K562 (cell line): Measurements from ENCODE around the gene GPR137C. TPM values are rescaled to one million over a fixed set of nuclear protein-coding genes. Genes with fewer than 3 reads are reported as not detected.

Experiments
- ASH1L ChIP-seq: fragments of 450-650 bp; IDR thresholded peaks from 2 replicates; pipeline ENCODE4 v1.6.1; 2018; ENCODE audit warnings: borderline replicate concordance, mild to moderate bottlenecking, low read depth; ENCODE audit not compliant: partially characterized antibody
- BCL6 ChIP-seq: fragments of 250-450 bp; sonication (Bioruptor Pico); IDR thresholded peaks from 2 replicates; pipeline ENCODE4 v1.4.0; 2020
- FUS ChIP-seq: fragments of 200-400 bp; formaldehyde crosslinking; optimal IDR thresholded peaks from 2 replicates; pipeline ENCODE3; 2017; ENCODE audit warnings: low read depth, low read length
- MAX ChIP-seq: sonication (generic); formaldehyde crosslinking; IDR thresholded peaks from 2 replicates; pipeline ENCODE4 v1.9.0; 2022; ENCODE audit warnings: mild to moderate bottlenecking, missing genetic modification reagents
- NR0B1 ChIP-seq: fragments of 450-650 bp; IDR thresholded peaks from one replicate; pipeline ENCODE4 v1.6.1; 2018; ENCODE audit warnings: mild to moderate bottlenecking, moderate library complexity; ENCODE audit not compliant: partially characterized antibody
- NR2F6 ChIP-seq: fragments of 450-650 bp; formaldehyde crosslinking; IDR thresholded peaks from 2 replicates; pipeline ENCODE4 v1.4.0; 2020; ENCODE audit warnings: mild to moderate bottlenecking
- RFX5 ChIP-seq: IDR thresholded peaks from 2 replicates; pipeline ENCODE4 v1.6.1; 2011; ENCODE audit warnings: low read depth, mild to moderate bottlenecking, improper control_type of control experiment, low read length
- SLC30A9 ChIP-seq: fragments of 250-450 bp; sonication (Bioruptor Pico); IDR thresholded peaks from 2 replicates; pipeline ENCODE4 v1.8.0; 2022; ENCODE audit warnings: mild to moderate bottlenecking, moderate library complexity
- STAT6 ChIP-seq: sonication (generic); formaldehyde crosslinking; IDR thresholded peaks from 2 replicates; pipeline ENCODE4 v1.8.1; 2023; ENCODE audit warnings: mild to moderate bottlenecking, missing genetic modification reagents
- TSHZ1 ChIP-seq: fragments of 250-450 bp; sonication (Bioruptor Pico); IDR thresholded peaks from 2 replicates; pipeline ENCODE4 v1.4.0; 2020; ENCODE audit warnings: mild to moderate bottlenecking, moderate library complexity
- ZNF146 ChIP-seq: IDR thresholded peaks from one replicate; pipeline ENCODE4 v1.6.1; 2018; ENCODE audit warnings: missing compliant biosample characterization; ENCODE audit not compliant: unreplicated experiment
- ZNF224 ChIP-seq: sonication (generic); formaldehyde crosslinking; IDR thresholded peaks from 2 replicates; pipeline ENCODE4 v1.8.0; 2022; ENCODE audit warnings: mild to moderate bottlenecking, missing genetic modification reagents
- ZNF395 ChIP-seq: fragments of 200-800 bp; sonication (Bioruptor generic); IDR thresholded peaks from 2 replicates; pipeline ENCODE4 v1.6.1; 2017; ENCODE audit warnings: missing genetic modification characterization, missing compliant biosample characterization
- polyA plus RNA-seq, 8 experiments: library from polyadenylated mRNA; depleted of rRNA in 4 of 8; stranded (reverse) in 5 of 8; unstranded in 3 of 8; fragments of >200 nt; fragmentation: Nextera tagmentation in 2 of 8; fragmentation: Illumina TruSeq in 1 of 8; extraction: Ambion mirVana in 2 of 8; extraction: Trizol in 1 of 8; gene quantifications; 2 replicates each; pipeline versions ENCODE4 v1.2.1 to v1.2.3, GENCODE V29; 2011 to 2014; ENCODE audit warnings: inconsistent platforms in 1 of 8, missing spikeins in 1 of 8
- total RNA-seq, 7 experiments: library from RNA; depleted of rRNA in 6 of 7; stranded (reverse); fragments of >200 nt in 6 of 7; fragmentation: Illumina TruSeq in 2 of 7; extraction: Trizol in 2 of 7; gene quantifications; 2 replicates each; pipeline versions ENCODE4 v1.2.1 to v1.2.3, GENCODE V29; 2011 to 2021; ENCODE audit warnings: low replicate concordance in 1 of 7

The GPR137C gene
- total and polyA plus RNA-seq, 9 of the 15 experiments (the other 6 are each of a cell fraction or from before 2014, with no cell fraction given): 0.03 to 0.31 (median 0.06) TPM; not detected in 4

- TF ChIP-seq TSHZ1: no peak
- TF ChIP-seq RFX5: no peak
- no peak for TF ChIP-seq STAT6 (CRISPR knock-in tag)
- peak; percentile 66 for TF ChIP-seq MAX
- no peak for TF ChIP-seq NR2F6
- TF ChIP-seq ASH1L: peak; percentile 88
- no peak for TF ChIP-seq ZNF395 (CRISPR knock-in tag)
- no peak for TF ChIP-seq ZNF146 (CRISPR knock-in tag)
- no peak for TF ChIP-seq BCL6 (CRISPR knock-in tag)
- no peak for TF ChIP-seq FUS
- no peak for TF ChIP-seq NR0B1
- TF ChIP-seq SLC30A9 (CRISPR knock-in tag): no peak
- no peak for TF ChIP-seq ZNF224 (CRISPR knock-in tag)
These were observed at the start of gene GPR137C, which contains the start of gene TXNDC16 (continued) for GRCh38 chr14:52552063-52552988.
